Esophagus muscularis mucosa (tissue), 4 donors: Measurements from ENCODE around the gene LYPD4. TPM values are rescaled to one million over a fixed set of nuclear protein-coding genes. Genes with fewer than 3 reads are reported as not detected.

Experiments
- DNase-seq: peaks from one replicate; pipeline ENCODE4 v3.0.0-alpha.2; 2017; ENCODE audit errors: extremely low spot score
- H3K27ac ChIP-seq, 4 donors: fragments of 200-600 bp; sonication (generic); replicated peaks in 1 of 4; 1 replicate in 3 of 4; 2 replicates in 1 of 4; pipeline ENCODE4 v1.5.1; 2016 to 2019; ENCODE audit warnings: mild to moderate bottlenecking in 1 of 4
- H3K27me3 ChIP-seq, 4 donors: fragments of 200-600 bp; sonication (generic); one replicate each; pipeline versions ENCODE4 v1.5.1 to v1.6.0; 2016 to 2019
- H3K36me3 ChIP-seq, 4 donors: fragments of 200-600 bp; sonication (generic); one replicate each; pipeline ENCODE4 v1.5.1; 2016 to 2019
- H3K4me1 ChIP-seq, 4 donors: fragments of 200-600 bp; sonication (generic); one replicate each; pipeline ENCODE4 v1.5.1; 2016 to 2019
- H3K4me3 ChIP-seq, 4 donors: fragments of 200-600 bp; sonication (generic); 1 replicate in 2 of 4; 2 replicates in 2 of 4; pipeline ENCODE4 v1.5.1; 2016 to 2019; ENCODE audit warnings: mild to moderate bottlenecking in 4 of 4, moderate library complexity in 1 of 4
- H3K9me3 ChIP-seq, 4 donors: fragments of 200-600 bp; sonication (generic); 1 replicate in 3 of 4; 2 replicates in 1 of 4; pipeline ENCODE4 v1.5.1; 2016 to 2019
- EP300 ChIP-seq: sonication (generic); formaldehyde crosslinking; IDR thresholded peaks from one replicate; pipeline ENCODE4 v1.6.1; 2017; ENCODE audit warnings: antibody characterized with exemption
- POLR2A ChIP-seq: fragments of 450-650 bp; IDR thresholded peaks from one replicate; pipeline ENCODE4 v1.6.1; 2017; ENCODE audit warnings: antibody characterized with exemption, moderate library complexity, mild to moderate bottlenecking, low read depth
- POLR2AphosphoS5 ChIP-seq, 2 donors: sonication (generic); formaldehyde crosslinking; IDR thresholded peaks; one replicate each; pipeline ENCODE4 v1.6.1; 2017; ENCODE audit warnings: antibody characterized with exemption in 2 of 2
- WGBS: methylation state at CpG from one replicate; pipeline ENCODE4 v1.1.5; 2018; 5-methylcytosine and 5-hydroxymethylcytosine counted together
- intact Hi-C: fragments of 100-400 bp; cut with DNase I; formaldehyde crosslinking; loops from one replicate; pipeline ENCODE4 v1.15.1; 2023
- total RNA-seq, 4 donors: library from RNA; depleted of rRNA; stranded (reverse); fragments of >200 nt; gene quantifications; one replicate each; pipeline versions ENCODE4 v1.1.0 to v1.2.1, GENCODE V29; 2016
- TF ChIP-seq, protein P1 (sequence below), 3 experiments: fragments of 200-600 bp in 2 of 3; fragments of 450-650 bp in 1 of 3; sonication (generic) in 2 of 3; IDR thresholded peaks; one replicate each; pipeline ENCODE4 v1.5.1; 2017 to 2019; ENCODE audit warnings: antibody characterized with exemption in 3 of 3, mild to moderate bottlenecking in 2 of 3, moderate library complexity in 1 of 3

LYPD4 gene, protein sequence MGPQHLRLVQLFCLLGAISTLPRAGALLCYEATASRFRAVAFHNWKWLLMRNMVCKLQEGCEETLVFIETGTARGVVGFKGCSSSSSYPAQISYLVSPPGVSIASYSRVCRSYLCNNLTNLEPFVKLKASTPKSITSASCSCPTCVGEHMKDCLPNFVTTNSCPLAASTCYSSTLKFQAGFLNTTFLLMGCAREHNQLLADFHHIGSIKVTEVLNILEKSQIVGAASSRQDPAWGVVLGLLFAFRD
- not detected for total RNA-seq

DNA sequence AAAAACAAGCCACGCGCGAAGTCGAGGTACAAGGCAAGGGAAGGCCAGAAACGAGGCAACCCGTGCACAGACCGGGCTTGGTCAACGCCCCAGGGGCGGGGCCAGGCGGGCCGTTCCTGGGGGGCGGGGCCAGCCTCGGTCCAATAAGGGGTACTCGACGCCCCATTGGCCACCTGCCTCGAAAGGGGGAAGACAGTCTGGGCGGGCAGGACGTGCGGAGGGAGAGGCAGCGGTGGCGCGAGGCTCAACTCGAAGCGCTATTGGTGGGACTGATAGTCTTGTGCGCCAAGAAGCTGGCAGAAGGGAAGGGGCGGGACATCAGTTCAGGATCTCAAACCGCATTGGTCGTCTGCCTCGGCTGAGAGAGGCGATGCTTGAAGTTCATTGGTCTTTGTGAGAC is at the start of gene LYPD4:
Gene LYPD4 (minus strand): TSS at position 83 of the 400 bp plus-strand sequence. CDS start 5,398 bp downstream, outside the sequence.
- TF ChIP-seq, protein P1, sequence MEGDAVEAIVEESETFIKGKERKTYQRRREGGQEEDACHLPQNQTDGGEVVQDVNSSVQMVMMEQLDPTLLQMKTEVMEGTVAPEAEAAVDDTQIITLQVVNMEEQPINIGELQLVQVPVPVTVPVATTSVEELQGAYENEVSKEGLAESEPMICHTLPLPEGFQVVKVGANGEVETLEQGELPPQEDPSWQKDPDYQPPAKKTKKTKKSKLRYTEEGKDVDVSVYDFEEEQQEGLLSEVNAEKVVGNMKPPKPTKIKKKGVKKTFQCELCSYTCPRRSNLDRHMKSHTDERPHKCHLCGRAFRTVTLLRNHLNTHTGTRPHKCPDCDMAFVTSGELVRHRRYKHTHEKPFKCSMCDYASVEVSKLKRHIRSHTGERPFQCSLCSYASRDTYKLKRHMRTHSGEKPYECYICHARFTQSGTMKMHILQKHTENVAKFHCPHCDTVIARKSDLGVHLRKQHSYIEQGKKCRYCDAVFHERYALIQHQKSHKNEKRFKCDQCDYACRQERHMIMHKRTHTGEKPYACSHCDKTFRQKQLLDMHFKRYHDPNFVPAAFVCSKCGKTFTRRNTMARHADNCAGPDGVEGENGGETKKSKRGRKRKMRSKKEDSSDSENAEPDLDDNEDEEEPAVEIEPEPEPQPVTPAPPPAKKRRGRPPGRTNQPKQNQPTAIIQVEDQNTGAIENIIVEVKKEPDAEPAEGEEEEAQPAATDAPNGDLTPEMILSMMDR (IDR thresholded peaks at IDR 0.05), result no peak
- Histone ChIP-seq H3K4me3 (no peak within 1 kb of the TSS), H3K9me3 (no peaks in the 10 kb centered on the region), H3K27ac (no peak within 1 kb of the TSS), H3K4me1 (no peaks in the 10 kb centered on the region), H3K36me3 (no peaks in the 10 kb centered on the region), H3K27me3 (peaks cover 0 to 55% (median 0%) of the 10 kb centered on the region in 4 donors)
- intact Hi-C loops, result no loop called here
- 79% methylated on average over 30 of the region's 30 CpGs for WGBS
- DNase-seq, result no peak

DNA sequence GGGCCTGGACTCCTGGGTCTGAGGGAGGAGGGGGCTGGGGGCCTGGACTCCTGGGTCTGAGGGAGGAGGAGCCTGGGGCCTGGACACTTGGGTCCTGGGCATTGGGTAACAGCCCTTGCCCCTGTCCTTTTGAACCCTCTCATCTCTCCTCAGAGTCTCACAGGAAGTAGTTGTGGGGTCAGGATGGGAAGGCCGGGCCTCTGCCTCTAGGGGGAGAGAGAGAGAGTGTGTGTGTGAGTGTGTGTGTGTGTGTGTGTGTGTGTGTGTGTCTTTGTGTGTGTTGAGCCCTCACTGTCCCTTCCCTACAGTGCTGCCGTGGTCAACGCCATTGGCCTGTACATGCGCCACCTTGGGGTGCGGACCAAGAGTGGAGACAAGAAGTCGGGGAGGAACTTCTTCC is 49.4 kb upstream of the LYPD4 start:
- no peak for DNase-seq
- intact Hi-C loops, result no loop called here
- Histone ChIP-seq H3K36me3 (peaks cover 57 to 93% (median 83%) of the 10 kb centered on the region in 4 donors), H3K4me1 (no peaks in the 10 kb centered on the region), H3K27ac (no peak overlapping the region), H3K27me3 (no peaks in the 10 kb centered on the region), H3K9me3 (no peaks in the 10 kb centered on the region), H3K4me3 (no peak overlapping the region)
- WGBS, result 87% methylated on average over 6 of the region's 6 CpGs
- TF ChIP-seq, protein P1 (IDR thresholded peaks at IDR 0.05), result no peak
- no peak for TF ChIP-seq POLR2AphosphoS5 (IDR thresholded peaks at IDR 0.05)
- TF ChIP-seq POLR2A, result no peak
- TF ChIP-seq EP300, result no peak

DNA sequence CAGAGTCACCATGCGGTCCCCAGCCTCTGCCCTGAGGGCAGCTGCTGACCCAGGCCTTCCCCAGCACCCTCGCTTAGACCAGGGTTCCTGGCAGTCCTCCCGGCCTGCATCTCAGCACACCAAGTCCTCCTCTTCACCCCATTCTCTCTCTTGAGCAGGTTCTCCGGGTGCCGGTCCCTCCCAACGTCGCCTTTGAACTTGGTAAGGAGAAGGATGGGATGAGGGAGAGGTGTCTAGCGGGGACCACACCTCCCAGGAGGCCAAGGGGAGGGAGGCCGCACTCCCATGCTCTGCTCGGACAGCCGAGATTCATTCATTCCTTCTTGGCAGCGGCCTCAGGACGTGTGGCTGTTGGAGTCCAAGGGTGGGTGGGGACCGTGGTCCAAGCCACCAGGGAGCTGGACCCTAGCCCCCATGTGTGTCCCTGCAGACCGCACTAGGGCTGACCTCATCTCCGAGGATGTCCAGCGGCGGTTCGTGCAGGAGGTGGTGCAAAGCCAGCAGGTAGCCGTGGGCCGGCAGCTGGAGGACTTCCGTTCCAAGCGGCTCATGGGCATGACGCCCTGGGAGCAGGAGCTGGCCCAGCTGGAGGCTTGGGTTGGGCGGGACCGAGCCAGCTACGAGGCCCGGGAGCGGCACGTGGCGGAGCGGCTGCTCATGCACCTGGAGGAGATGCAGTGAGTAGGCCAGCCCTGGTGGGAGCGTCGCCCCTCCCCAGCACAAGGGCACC is 47.9 kb upstream of the LYPD4 start:
- Histone ChIP-seq H3K9me3 (no peaks in the 10 kb centered on the region), H3K36me3 (peaks cover 41 to 90% (median 79%) of the 10 kb centered on the region in 4 donors), H3K27me3 (no peaks in the 10 kb centered on the region), H3K27ac (no peak overlapping the region), H3K4me1 (peaks cover 6 to 8% (median 7%) of the 10 kb centered on the region in 4 donors), H3K4me3 (no peak overlapping the region)
- WGBS, result 87% methylated on average over 24 of the region's 34 CpGs
- DNase-seq, result no peak
- intact Hi-C loops, result no loop called here
- TF ChIP-seq POLR2AphosphoS5 (IDR thresholded peaks at IDR 0.05), result no peak
- no peak for TF ChIP-seq EP300
- TF ChIP-seq POLR2A, result no peak
- TF ChIP-seq, protein P1 (IDR thresholded peaks at IDR 0.05), result no peak

DNA sequence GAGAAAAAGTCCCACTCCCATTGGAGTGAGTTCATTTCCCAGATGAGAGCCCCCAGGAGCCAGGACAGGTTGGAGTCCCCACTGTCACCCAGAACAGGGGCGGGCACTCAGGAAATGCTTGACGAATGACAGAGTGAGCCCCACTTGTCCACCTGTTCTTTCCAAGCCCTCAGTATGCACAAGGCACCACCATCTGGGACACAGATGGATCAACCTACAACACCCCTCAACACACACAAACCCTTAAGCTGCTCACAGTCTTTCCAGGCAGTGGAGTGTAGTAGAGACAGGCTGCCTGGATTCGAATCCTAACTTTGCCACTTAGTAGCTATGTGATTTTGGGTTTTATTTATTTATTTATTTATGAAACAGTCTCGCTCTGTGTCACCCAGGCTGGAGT is 46.5 kb upstream of the LYPD4 start:
- TF ChIP-seq, protein P1 (IDR thresholded peaks at IDR 0.05), result no peak
- no peak for TF ChIP-seq POLR2A
- TF ChIP-seq POLR2AphosphoS5 (IDR thresholded peaks at IDR 0.05), result no peak
- TF ChIP-seq EP300, result no peak
- intact Hi-C loops, result no loop called here
- H3K9me3 ChIP-seq, result no peaks in the 10 kb centered on the region
- WGBS, result 96% methylated on average over 4 of the region's 4 CpGs
- peaks cover 34 to 76% (median 71%) of the 10 kb centered on the region in 4 donors for H3K36me3 ChIP-seq
- H3K27ac ChIP-seq, result no peak overlapping the region
- no peak overlapping the region for H3K4me3 ChIP-seq
- DNase-seq, result no peak
- no peaks in the 10 kb centered on the region for H3K27me3 ChIP-seq
- peaks cover 17 to 22% (median 20%) of the 10 kb centered on the region in 4 donors for H3K4me1 ChIP-seq
